Lower leg skin (tissue), 4 donors: ENCODE measurements around the gene SMARCA2. TPM values are rescaled to one million over a fixed set of nuclear protein-coding genes. Genes with fewer than 3 reads are reported as not detected.

Experiments used
- DNase-seq, 2 donors: peaks; one replicate each; pipeline ENCODE4 v3.0.0-alpha.2; 2019; ENCODE audit warnings: low spot score in 2 of 2
- H3K4me3 ChIP-seq: fragments of 200-600 bp; sonication (generic); 2 replicates; pipeline ENCODE4 v1.5.1; 2017; ENCODE audit warnings: mild to moderate bottlenecking, low read depth; ENCODE audit not compliant: poor library complexity, severe bottlenecking
- CTCF ChIP-seq, 3 donors: fragments of 450-650 bp; IDR thresholded peaks; one replicate each; pipeline ENCODE4 v1.5.1; 2016; ENCODE audit warnings: antibody characterized with exemption in 3 of 3, mild to moderate bottlenecking in 3 of 3, moderate library complexity in 2 of 3
- POLR2A ChIP-seq, 2 donors: fragments of 450-650 bp; IDR thresholded peaks; one replicate each; pipeline ENCODE4 v1.6.1; 2016 to 2017; ENCODE audit warnings: antibody characterized with exemption in 2 of 2, mild to moderate bottlenecking in 1 of 2, moderate library complexity in 1 of 2
- WGBS, 2 donors: methylation state at CpG; one replicate each; pipeline ENCODE4 v1.1.5; 2018; 5-methylcytosine and 5-hydroxymethylcytosine counted together
- intact Hi-C: fragments of 100-400 bp; cut with DNase I; formaldehyde crosslinking; loops from one replicate; pipeline ENCODE4 v1.15.0; 2023; ENCODE audit warnings: low total_unique reads
- total RNA-seq, 4 donors: library from RNA; depleted of rRNA; stranded (reverse); fragments of >200 nt; gene quantifications; one replicate each; pipeline ENCODE4 v1.1.0, GENCODE V29; 2016

The SMARCA2 gene
- total RNA-seq, 4 donors from 2014 or later, result 111 to 130 (median 114) TPM

- TF ChIP-seq POLR2A (IDR thresholded peaks at IDR 0.05) (no peak), CTCF (IDR thresholded peaks at IDR 0.05) (no peak)
- no peak for DNase-seq
- no peak overlapping the region for H3K4me3 ChIP-seq
- 55 to 59% methylated on average over 3 of the region's 3 CpGs for WGBS, 2 donors
- intact Hi-C loops, result no loop called here
Observed at GRCh38 chr9:2132484-2133082, 117.4 kb downstream of the SMARCA2 start.

- H3K4me3 ChIP-seq, result no peak overlapping the region
- intact Hi-C loops, result no loop called here
- TF ChIP-seq CTCF (IDR thresholded peaks at IDR 0.05) (no peak), POLR2A (IDR thresholded peaks at IDR 0.05) (no peak)
- 87 to 93% methylated on average over 2 of the region's 2 CpGs for WGBS, 2 donors
- DNase-seq, result no peak
Observed at GRCh38 chr9:2134391-2134790, 119.2 kb downstream of the SMARCA2 start.

DNA sequence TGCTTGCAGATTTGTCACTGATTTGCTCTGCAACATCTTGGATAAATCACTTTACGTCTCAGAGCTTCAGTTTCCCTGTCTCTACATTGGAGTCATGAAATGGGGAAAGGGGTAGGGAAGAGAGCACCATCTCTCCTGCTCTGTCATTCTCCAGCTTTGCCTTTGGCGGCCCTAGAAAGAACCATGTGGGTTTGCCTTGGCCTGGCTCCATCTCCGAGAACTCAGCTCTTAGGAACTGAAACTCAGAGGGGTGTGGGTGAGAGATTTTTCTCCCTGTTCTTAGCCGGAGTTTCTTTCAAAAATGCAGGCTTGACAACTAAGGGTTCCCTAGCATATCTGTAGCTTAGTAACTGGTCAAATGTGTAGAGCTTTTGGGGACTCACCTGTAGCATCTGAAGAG, 123.5 kb downstream of the SMARCA2 start:
- intact Hi-C loops, result no loop called here
- WGBS, 2 donors, result 81 to 89% methylated on average over 4 of the region's 4 CpGs
- no peak overlapping the region for H3K4me3 ChIP-seq
- TF ChIP-seq CTCF (IDR thresholded peaks at IDR 0.05) (no peak), POLR2A (IDR thresholded peaks at IDR 0.05) (no peak)
- DNase-seq, result no peak

DNA sequence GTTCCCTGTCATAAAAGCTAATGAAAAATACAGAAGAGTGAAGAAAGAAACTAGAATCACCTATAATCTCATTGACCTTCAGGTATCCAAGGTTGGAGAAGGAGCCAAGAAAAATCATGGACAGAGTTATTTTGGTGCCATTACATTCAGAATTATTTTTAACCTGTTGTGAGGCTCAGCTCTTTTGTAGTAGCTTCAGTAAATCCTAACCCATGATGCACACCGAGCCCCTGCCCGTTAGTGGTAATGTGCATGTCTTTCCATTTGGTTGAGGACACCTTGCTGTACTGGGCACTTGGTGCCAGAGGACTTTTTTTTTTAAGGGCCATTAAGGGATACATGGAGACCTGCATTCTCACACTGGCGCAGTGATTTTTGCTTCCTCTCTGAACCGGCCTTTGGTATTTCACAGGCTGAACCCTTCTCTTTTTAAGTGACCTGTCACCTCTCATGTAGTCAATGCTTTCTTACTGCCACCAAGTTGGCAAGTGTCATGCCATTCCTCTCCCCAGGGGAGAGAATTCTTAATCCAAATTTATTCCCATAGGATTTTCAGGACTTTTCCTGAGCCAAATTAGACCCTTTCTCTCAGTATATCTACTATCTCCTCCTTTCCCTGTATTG, 125.6 kb downstream of the SMARCA2 start:
- TF ChIP-seq POLR2A (IDR thresholded peaks at IDR 0.05) (no peak), CTCF (IDR thresholded peaks at IDR 0.05) (no peak)
- H3K4me3 ChIP-seq, result no peak overlapping the region
- DNase-seq, result no peak
- 98% methylated on average over 4 of the region's 4 CpGs for WGBS, 2 donors
- intact Hi-C loops, result no loop called here

DNA sequence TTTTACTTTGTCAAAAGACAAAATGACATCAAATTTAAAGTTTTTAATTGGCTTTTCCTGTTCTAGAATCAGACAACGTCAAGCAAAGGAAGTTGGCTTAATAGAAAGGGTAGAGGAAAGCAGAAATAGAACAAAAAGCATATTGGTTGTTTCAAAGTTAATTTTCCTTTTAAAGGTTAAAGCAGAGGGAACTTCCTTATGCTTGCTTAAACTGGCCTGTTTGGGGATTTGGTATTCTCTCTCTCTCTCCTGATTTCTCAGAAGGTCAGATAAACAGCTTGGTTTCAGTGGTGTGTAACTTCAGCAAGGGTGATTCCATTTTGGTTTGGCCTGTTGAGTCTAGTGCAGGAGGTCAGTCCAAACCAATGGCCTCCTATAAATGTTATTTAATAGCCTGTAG, 127.1 kb downstream of the SMARCA2 start:
- H3K4me3 ChIP-seq, result no peak overlapping the region
- intact Hi-C loops, result no loop called here
- TF ChIP-seq CTCF (IDR thresholded peaks at IDR 0.05) (no peak), POLR2A (IDR thresholded peaks at IDR 0.05) (no peak)
- no peak for DNase-seq
- 58 to 66% methylated on average over 1 of the region's 1 CpG for WGBS, 2 donors

DNA sequence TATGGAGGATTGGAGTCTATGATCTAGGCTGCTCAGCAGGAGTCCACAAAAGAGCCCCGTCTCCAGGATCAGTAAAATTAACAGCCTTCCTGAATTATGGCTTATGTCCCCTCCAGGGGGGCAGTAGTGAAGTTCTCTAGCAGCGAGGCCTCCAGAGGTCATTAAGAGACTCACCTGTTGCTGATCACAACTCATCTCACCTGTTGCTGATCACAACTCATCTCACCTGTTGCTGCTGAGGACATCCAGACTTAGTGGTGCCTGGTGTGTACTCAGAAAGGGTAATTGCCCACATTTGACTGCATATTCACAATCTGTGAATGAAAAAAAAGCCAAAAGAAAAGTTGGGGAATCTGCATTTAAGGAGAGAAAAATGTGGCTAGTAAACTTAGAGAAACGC, 129.5 kb downstream of the SMARCA2 start:
- no peak for TF ChIP-seq CTCF (IDR thresholded peaks at IDR 0.05)
- no peak for TF ChIP-seq POLR2A (IDR thresholded peaks at IDR 0.05)
- WGBS, 2 donors, result 97 to 100% methylated on average over 3 of the region's 3 CpGs
- intact Hi-C loops, result no loop called here
- DNase-seq, result no peak
- H3K4me3 ChIP-seq, result no peak overlapping the region
